ENCODE data around the gene CDADC1.
"Not testable (repeated sequence)": the region's sequence is repeated elsewhere in the genome, so short reads cannot be mapped to it uniquely, and the experiment has no call there.

CDADC1 gene

GRCh38 chr13:49327145-49327544, 79.4 kb downstream of the CDADC1 start:
- H3K36me3 Mint-ChIP-seq (ENCODE audit: low read depth); H3K27me3 Mint-ChIP-seq (ENCODE audit: low read depth); H3K4me1 Mint-ChIP-seq (ENCODE audit: low read depth); H3K4me3 Mint-ChIP-seq; H3K27ac Mint-ChIP-seq; H3K9me3 Mint-ChIP-seq: not testable (repeated sequence)

GRCh38 chr13:49329831-49330545, 82.3 kb downstream of the CDADC1 start:
- Mint-ChIP-seq H3K4me1 (ENCODE audit: low read depth) (no peaks in the 10 kb centered on the region), H3K4me3 (no peak overlapping the region), H3K9me3 (no peaks in the 10 kb centered on the region), H3K27ac (no peak overlapping the region), H3K36me3 (ENCODE audit: low read depth) (no peaks in the 10 kb centered on the region), H3K27me3 (ENCODE audit: low read depth) (no peaks in the 10 kb centered on the region)

- no peak overlapping the region for H3K4me3 Mint-ChIP-seq
- no peaks in the 10 kb centered on the region for H3K27me3 Mint-ChIP-seq (ENCODE audit: low read depth)
- no peaks in the 10 kb centered on the region for H3K36me3 Mint-ChIP-seq (ENCODE audit: low read depth)
- H3K9me3 Mint-ChIP-seq: no peaks in the 10 kb centered on the region
- no peaks in the 10 kb centered on the region for H3K4me1 Mint-ChIP-seq (ENCODE audit: low read depth)
- no peak overlapping the region for H3K27ac Mint-ChIP-seq
Measured at GRCh38 chr13:49330546-49330864, 82.8 kb downstream of the CDADC1 start.

- Mint-ChIP-seq H3K9me3 (no peaks in the 10 kb centered on the region), H3K4me3 (no peak overlapping the region), H3K27me3 (ENCODE audit: low read depth) (no peaks in the 10 kb centered on the region), H3K4me1 (ENCODE audit: low read depth) (no peaks in the 10 kb centered on the region), H3K36me3 (ENCODE audit: low read depth) (no peaks in the 10 kb centered on the region), H3K27ac (no peak overlapping the region)
Measured at GRCh38 chr13:49336655-49337054, 88.9 kb downstream of the CDADC1 start.

GRCh38 chr13:49340161-49340560, 92.4 kb downstream of the CDADC1 start:
- Mint-ChIP-seq H3K36me3 (ENCODE audit: low read depth) (no peaks in the 10 kb centered on the region), H3K9me3 (no peaks in the 10 kb centered on the region), H3K4me3 (no peak overlapping the region), H3K27me3 (ENCODE audit: low read depth) (peaks cover 5% of the 10 kb centered on the region), H3K4me1 (ENCODE audit: low read depth) (no peaks in the 10 kb centered on the region), H3K27ac (no peak overlapping the region)

GRCh38 chr13:49341517-49341916, 93.8 kb downstream of the CDADC1 start:
- H3K36me3 Mint-ChIP-seq (ENCODE audit: low read depth): no peaks in the 10 kb centered on the region

GRCh38 chr13:49341941-49342340, 94.2 kb downstream of the CDADC1 start:
- no peak overlapping the region for H3K4me3 Mint-ChIP-seq
- no peaks in the 10 kb centered on the region for H3K4me1 Mint-ChIP-seq (ENCODE audit: low read depth)
- H3K9me3 Mint-ChIP-seq: no peaks in the 10 kb centered on the region
- no peaks in the 10 kb centered on the region for H3K36me3 Mint-ChIP-seq (ENCODE audit: low read depth)
- no peak overlapping the region for H3K27ac Mint-ChIP-seq
- peaks cover 5% of the 10 kb centered on the region for H3K27me3 Mint-ChIP-seq (ENCODE audit: low read depth)

More at GRCh38 chr13:49341517-49341916, 93.8 kb downstream of the CDADC1 start:
- Mint-ChIP-seq H3K27ac (no peak overlapping the region), H3K27me3 (ENCODE audit: low read depth) (peaks cover 5% of the 10 kb centered on the region), H3K4me1 (ENCODE audit: low read depth) (no peaks in the 10 kb centered on the region), H3K4me3 (no peak overlapping the region), H3K9me3 (no peaks in the 10 kb centered on the region)

- Mint-ChIP-seq H3K36me3 (ENCODE audit: low read depth) (no peaks in the 10 kb centered on the region), H3K9me3 (no peaks in the 10 kb centered on the region), H3K4me1 (ENCODE audit: low read depth) (no peaks in the 10 kb centered on the region), H3K27me3 (ENCODE audit: low read depth) (peaks cover 5% of the 10 kb centered on the region), H3K27ac (no peak overlapping the region), H3K4me3 (no peak overlapping the region)
Measured at GRCh38 chr13:49342454-49342853, 94.7 kb downstream of the CDADC1 start.

All from T-helper 1 cell treated with Interleukin-12 subunit alpha and Interleukin-12 subunit beta and Interleukin-4 antibody, amounts not matched to agents 30 μg/mL and 1 μg/mL, for 36 hours (primary cell).